PC-3 (cell line): Measurements from ENCODE around the gene ZNF823. TPM values are rescaled to one million over a fixed set of nuclear protein-coding genes. Genes with fewer than 3 reads are reported as not detected.
A peak's percentile ranks its signal among the peaks of the same experiment; 100 is the strongest.

Experiments
- ATAC-seq: fragments of 200-7000 bp; cut with Tn5 transposase; 2 replicates; pipeline ENCODE4 v1.9.1; 2020; ENCODE audit warnings: mild to moderate bottlenecking, moderate library complexity
- BruUV-seq: library from RNA; stranded (reverse); fragments of 400-500 nt; replicated peaks from 2 replicates; lab custom pipeline; 2021; lab: Mats Ljungman, UMichigan
- CTCF ChIA-PET: fragments of 300-600 bp; sonication (Branson Sonifier 250); formaldehyde crosslinking; loops from one replicate; lab custom pipeline; 2022; ENCODE audit warnings: antibody characterized with exemption; lab: Charles Lee
- POLR2A ChIA-PET: fragments of 300-600 bp; sonication (Branson Sonifier 250); formaldehyde crosslinking; loops from one replicate; lab custom pipeline; 2022; ENCODE audit warnings: antibody characterized with exemption; ENCODE audit not compliant: unreplicated experiment; lab: Charles Lee
- DNase-seq: peaks from one replicate; pipeline ENCODE4 v3.0.0-alpha.2; 2015
- H2AFZ ChIP-seq: fragments of 300-600 bp; sonication (generic); 2 replicates; pipeline ENCODE4 v1.6.0; 2016; ENCODE audit warnings: antibody characterized with exemption, low read length
- H3F3A ChIP-seq: fragments of 300-600 bp; sonication (generic); one replicate; pipeline ENCODE4 v1.6.0; 2017; ENCODE audit warnings: antibody characterized with exemption, low read length, control low read depth, mild to moderate bottlenecking; ENCODE audit not compliant: unreplicated experiment
- H3K27ac ChIP-seq: fragments of 300-600 bp; sonication (generic); 2 replicates; pipeline ENCODE4 v1.5.1; 2016; ENCODE audit warnings: mild to moderate bottlenecking, low read length
- H3K27me3 ChIP-seq: fragments of 300-600 bp; sonication (generic); 2 replicates; pipeline ENCODE4 v1.6.1; 2016; ENCODE audit warnings: low read length, mixed read lengths
- H3K36me3 ChIP-seq: fragments of 300-600 bp; sonication (generic); 2 replicates; pipeline ENCODE4 v1.6.1; 2016; ENCODE audit warnings: low read depth, mixed run types, low read length, mixed read lengths
- H3K4me1 ChIP-seq: fragments of 300-600 bp; sonication (generic); 2 replicates; pipeline ENCODE4 v1.5.1; 2016; ENCODE audit warnings: low read length; ENCODE audit not compliant: insufficient read depth
- H3K4me2 ChIP-seq: fragments of 300-600 bp; sonication (generic); 2 replicates; pipeline ENCODE4 v1.6.0; 2016; ENCODE audit warnings: low read length
- H3K4me3 ChIP-seq: fragments of 300-600 bp; sonication (generic); 2 replicates; pipeline ENCODE4 v1.5.1; 2016; ENCODE audit warnings: mild to moderate bottlenecking, low read length, mixed read lengths
- H3K79me2 ChIP-seq: fragments of 300-600 bp; sonication (generic); 2 replicates; pipeline ENCODE4 v1.6.1; 2017; ENCODE audit warnings: low read length, mixed read lengths
- H3K9ac ChIP-seq: fragments of 300-600 bp; sonication (generic); 2 replicates; pipeline ENCODE4 v1.6.0; 2016; ENCODE audit warnings: mild to moderate bottlenecking, low read length
- H3K9me2 ChIP-seq: fragments of 300-600 bp; sonication (generic); replicated peaks from 2 replicates; pipeline ENCODE4 v1.6.1; 2016; ENCODE audit warnings: mixed run types, low read length, mixed read lengths
- H3K9me3 ChIP-seq: fragments of 300-600 bp; sonication (generic); 2 replicates; pipeline ENCODE4 v1.6.1; 2016; ENCODE audit warnings: low read length, mixed read lengths
- H4K20me1 ChIP-seq: fragments of 300-600 bp; sonication (generic); 2 replicates; pipeline ENCODE4 v1.6.1; 2016; ENCODE audit warnings: low read length, mixed read lengths
- EZH2 ChIP-seq: fragments of 300-600 bp; sonication (generic); IDR thresholded peaks from one replicate; pipeline ENCODE4 v1.6.1; 2017; ENCODE audit warnings: antibody characterized with exemption, mild to moderate bottlenecking, low read length; ENCODE audit not compliant: unreplicated experiment
- EZH2phosphoT487 ChIP-seq: fragments of 300-600 bp; sonication (generic); IDR thresholded peaks from 2 replicates; pipeline ENCODE4 v1.6.1; 2018; ENCODE audit warnings: mild to moderate bottlenecking, antibody characterized with exemption, low read length, borderline replicate concordance
- intact Hi-C: fragments of 100-400 bp; cut with micrococcal nuclease; formaldehyde crosslinking; loops from 2 replicates; pipeline ENCODE4 v1.9.0; 2023
- total RNA-seq: library from RNA; depleted of rRNA; stranded (reverse); fragments of >200 nt; gene quantifications from 2 replicates; pipeline ENCODE4 v1.2.3, GENCODE V29; 2014
- TF ChIP-seq, protein P1 (sequence below): fragments of 300-600 bp; sonication (generic); conservative IDR thresholded peaks from 2 replicates; pipeline ENCODE4 v1.5.1; 2017; ENCODE audit warnings: antibody characterized with exemption, low read depth, mild to moderate bottlenecking, low read length

ZNF823 gene
- total RNA-seq, 1 experiment from 2014 or later = 5.1 TPM

DNA sequence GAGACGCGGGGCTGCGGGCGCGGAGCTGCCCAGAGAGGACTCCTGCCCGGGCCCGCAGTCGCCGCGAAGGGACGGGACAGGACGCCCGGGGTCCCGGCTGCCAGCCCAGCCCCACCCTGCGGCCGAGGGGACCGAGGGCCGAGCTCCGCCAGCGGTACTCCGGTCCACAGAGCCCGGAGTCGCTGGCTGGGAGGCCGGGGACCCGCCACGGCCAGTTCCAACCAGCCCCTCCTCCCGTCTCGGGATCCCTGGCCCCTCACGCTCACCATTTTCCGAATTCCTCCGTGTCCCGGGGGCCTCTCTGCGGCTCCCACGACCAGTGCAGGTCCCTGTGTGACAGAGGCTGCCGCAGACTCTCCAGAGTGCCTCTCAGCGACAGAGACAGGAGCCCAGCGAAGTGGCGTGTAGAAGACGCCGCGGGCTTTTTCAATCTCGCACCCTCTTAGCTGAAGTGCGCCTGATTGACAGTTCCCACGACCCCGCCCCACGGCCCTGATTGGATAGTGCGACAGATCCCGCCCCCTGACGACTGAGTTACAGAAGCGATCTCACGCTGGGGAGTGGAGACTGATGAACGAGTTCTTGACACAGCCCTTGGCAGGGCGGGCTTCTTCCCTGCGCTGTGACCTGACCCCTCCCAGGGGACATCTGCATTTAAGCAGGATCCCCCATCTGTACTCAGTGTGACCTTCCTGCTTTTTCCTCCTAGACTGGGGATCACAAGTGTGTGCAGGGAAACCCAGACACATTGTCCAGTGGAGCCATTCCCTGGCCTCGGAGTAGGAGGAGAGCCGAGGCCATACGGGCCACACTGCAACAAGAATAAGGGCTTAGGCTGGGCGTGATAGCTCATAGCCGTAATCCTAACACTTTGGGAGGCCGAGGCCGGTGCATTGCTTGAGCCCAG, 44.0 kb downstream of the ZNF823 start:
- DNase-seq (peak; percentile 97), ATAC-seq (peak; percentile 95)
- Histone ChIP-seq H3K4me3 (peak overlapping the region; percentile 83), H3K79me2 (no peaks in the 10 kb centered on the region), H3K36me3 (peaks cover under 1% of the 10 kb centered on the region; the same call in 1 of the 2 replicates), H4K20me1 (no peaks in the 10 kb centered on the region), H3F3A (no peaks in the 10 kb centered on the region), H3K9me3 (0 out of 2 replicates have a peak, but pooled peaks cover under 1% of the 10 kb centered on the region), H3K9me2 (no peaks in the 10 kb centered on the region), H3K27ac (no peak overlapping the region), H2AFZ (peak overlapping the region; percentile 94), H3K4me1 (peaks cover 9% of the 10 kb centered on the region; the same call in 1 of the 2 replicates), H3K27me3 (no peaks in the 10 kb centered on the region), H3K9ac (peak overlapping the region; percentile 63), H3K4me2 (peak overlapping the region; percentile 78)
- ChIA-PET POLR2A (no interaction called here), CTCF (interaction anchor here (1.5 kb wide), 1 partner anchor 103 kb away, joined by 3 read pairs; no protein-coding TSS in a partner anchor)
- TF ChIP-seq EZH2 (no peak), EZH2phosphoT487 (no peak)
- TF ChIP-seq, protein P1, sequence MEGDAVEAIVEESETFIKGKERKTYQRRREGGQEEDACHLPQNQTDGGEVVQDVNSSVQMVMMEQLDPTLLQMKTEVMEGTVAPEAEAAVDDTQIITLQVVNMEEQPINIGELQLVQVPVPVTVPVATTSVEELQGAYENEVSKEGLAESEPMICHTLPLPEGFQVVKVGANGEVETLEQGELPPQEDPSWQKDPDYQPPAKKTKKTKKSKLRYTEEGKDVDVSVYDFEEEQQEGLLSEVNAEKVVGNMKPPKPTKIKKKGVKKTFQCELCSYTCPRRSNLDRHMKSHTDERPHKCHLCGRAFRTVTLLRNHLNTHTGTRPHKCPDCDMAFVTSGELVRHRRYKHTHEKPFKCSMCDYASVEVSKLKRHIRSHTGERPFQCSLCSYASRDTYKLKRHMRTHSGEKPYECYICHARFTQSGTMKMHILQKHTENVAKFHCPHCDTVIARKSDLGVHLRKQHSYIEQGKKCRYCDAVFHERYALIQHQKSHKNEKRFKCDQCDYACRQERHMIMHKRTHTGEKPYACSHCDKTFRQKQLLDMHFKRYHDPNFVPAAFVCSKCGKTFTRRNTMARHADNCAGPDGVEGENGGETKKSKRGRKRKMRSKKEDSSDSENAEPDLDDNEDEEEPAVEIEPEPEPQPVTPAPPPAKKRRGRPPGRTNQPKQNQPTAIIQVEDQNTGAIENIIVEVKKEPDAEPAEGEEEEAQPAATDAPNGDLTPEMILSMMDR = no peak
- BruUV-seq = no TSS peak
- intact Hi-C loops = no loop called here

DNA sequence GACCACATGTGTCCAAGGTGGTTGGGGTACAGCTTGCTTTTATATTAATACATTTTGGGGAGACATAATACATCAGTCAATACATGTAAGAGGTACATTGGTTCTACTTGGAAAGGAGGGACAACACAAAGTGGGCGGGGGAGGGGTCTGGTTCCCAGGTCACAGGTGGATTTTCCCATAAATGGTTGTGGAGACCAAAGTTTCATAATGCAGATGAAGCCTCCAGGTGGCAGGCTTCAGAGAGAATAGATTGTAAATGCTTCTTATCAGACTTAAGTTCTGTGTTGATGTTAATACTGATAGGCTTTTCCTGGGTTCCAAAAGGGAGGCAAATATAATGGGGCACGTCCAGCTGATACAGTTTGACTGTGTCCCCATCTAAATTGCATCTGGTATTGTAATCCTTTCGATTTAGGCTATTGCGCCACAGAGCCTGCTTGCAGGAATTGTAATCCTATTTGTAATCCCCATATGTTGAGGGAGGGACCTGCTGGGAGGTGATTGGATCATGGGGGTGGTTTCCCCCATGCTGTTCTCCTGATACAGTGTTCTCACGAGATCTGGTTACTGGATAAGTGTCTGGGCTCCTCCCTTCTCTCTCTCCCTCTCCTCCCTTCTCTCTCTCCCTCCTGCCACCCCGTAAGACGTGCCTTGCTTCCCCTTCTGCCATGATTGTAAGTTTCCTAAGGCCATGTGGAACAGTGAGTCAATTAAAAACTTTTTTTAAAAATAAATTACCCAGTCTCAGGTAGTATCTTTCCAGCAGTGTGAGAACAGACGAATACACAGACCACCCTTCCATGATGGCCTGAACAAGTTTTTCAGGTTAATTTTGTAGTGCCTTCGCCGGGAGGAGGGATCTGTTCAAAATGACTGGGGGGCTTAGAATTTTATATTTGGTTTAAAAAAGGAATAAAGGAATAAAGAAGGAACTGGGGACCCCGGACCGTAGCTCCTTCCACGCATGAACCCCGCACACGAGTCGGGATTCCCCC, 44.9 kb downstream of the ZNF823 start:
- H3F3A ChIP-seq = no peaks in the 10 kb centered on the region
- H3K27ac ChIP-seq = no peak overlapping the region
- intact Hi-C loops = no loop called here
- peak overlapping the region; percentile 83 for H3K4me3 ChIP-seq
- H3K4me1 ChIP-seq = peaks cover 9% of the 10 kb centered on the region; the same call in 1 of the 2 replicates
- no peaks in the 10 kb centered on the region for H3K27me3 ChIP-seq
- TSS peak; percentile 54 for BruUV-seq
- peak overlapping the region; percentile 94 for H2AFZ ChIP-seq
- peak overlapping the region; percentile 63 for H3K9ac ChIP-seq
- DNase-seq (peak; percentile 52), ATAC-seq (peak; percentile 23)
- H4K20me1 ChIP-seq = no peaks in the 10 kb centered on the region
- ChIA-PET CTCF (interaction anchor here (0.6 to 1.5 kb wide), 2 partner anchors 104 to 118 kb away, joined by 3 read pairs; no protein-coding TSS in a partner anchor), POLR2A (no interaction called here)
- H3K9me3 ChIP-seq = 0 out of 2 replicates have a peak, but pooled peaks cover 4% of the 10 kb centered on the region
- peak overlapping the region; percentile 78 for H3K4me2 ChIP-seq
- H3K9me2 ChIP-seq = no peaks in the 10 kb centered on the region
- peaks cover 6% of the 10 kb centered on the region; the same call in 1 of the 2 replicates for H3K36me3 ChIP-seq
- H3K79me2 ChIP-seq = no peaks in the 10 kb centered on the region
- no peak for TF ChIP-seq EZH2phosphoT487
- TF ChIP-seq, protein P1 = peak; percentile 42
